Pancreas (tissue), 10 donors: ENCODE data around the gene WNT16. TPM values are rescaled to one million over a fixed set of nuclear protein-coding genes. Genes with fewer than 3 reads are reported as not detected.
A peak's percentile ranks its signal among the peaks of the same experiment; 100 is the strongest.

Experiments
- ATAC-seq, 4 donors: fragments of 200-7000 bp; cut with Tn5 transposase; one replicate each; pipeline versions ENCODE4 v1.8.0 to v1.9.1; 2020; ENCODE audit warnings: mild to moderate bottlenecking in 4 of 4, moderate library complexity in 4 of 4
- DNase-seq, 6 donors: peaks; one replicate each; pipeline ENCODE4 v3.0.0-alpha.2; 2020
- FAIRE-seq: peaks from 2 replicates; lab custom pipeline; 2012; peaks lifted over from hg19 to GRCh38; lab: Jason Lieb, UNC
- H3K27ac ChIP-seq, 4 donors: fragments of 200-600 bp; sonication (generic); 1 replicate in 3 of 4; 2 replicates in 1 of 4; pipeline versions ENCODE4 v1.5.0 to v1.8.0; 2020
- H3K27me3 ChIP-seq, 4 donors: fragments of 200-600 bp; one replicate each; pipeline ENCODE4 v1.8.0; 2021
- H3K36me3 ChIP-seq, 3 donors: fragments of 200-600 bp; sonication (generic) in 1 of 3; one replicate each; pipeline versions ENCODE4 v1.5.0 to v1.8.0; 2020 to 2021
- H3K4me1 ChIP-seq, 3 donors: fragments of 200-600 bp; one replicate each; pipeline ENCODE4 v1.8.0; 2021
- H3K4me3 ChIP-seq, 4 donors: fragments of 200-600 bp; sonication (generic) in 2 of 4; one replicate each; pipeline versions ENCODE4 v1.5.0 to v1.8.0; 2020 to 2021
- H3K9me3 ChIP-seq, 4 donors: fragments of 200-600 bp; one replicate each; pipeline ENCODE4 v1.8.0; 2021
- WGBS, 2 donors: extraction: QIAGEN DNeasy Blood & Tissue Kit; methylation state at CpG; one replicate each; pipeline ENCODE4 v1.1.7; 2013; 5-methylcytosine and 5-hydroxymethylcytosine counted together
- intact Hi-C, 3 donors: fragments of 100-400 bp; cut with DNase I; formaldehyde crosslinking; loops; one replicate each; pipeline versions ENCODE4 v1.11.1 to v1.14.2; 2022
- polyA plus RNA-seq, 2 donors: library from polyadenylated mRNA; stranded (reverse); fragments of 200-250 nt; gene quantifications; one replicate each; pipeline ENCODE4 v1.2.3, GENCODE V29; 2013
- total RNA-seq, 6 donors: library from RNA; stranded (reverse); fragmentation: NEBNext Ultra II Directional in 4 of 6; extraction: Animal tissue kit (Norgen Biotek cat#: 25700) in 4 of 6; gene quantifications; one replicate each; pipeline versions ENCODE4 v1.2.1 to v1.2.4, GENCODE V29; 2021 to 2023
- TF ChIP-seq, protein P1 (sequence below), 4 donors: fragments of 200-600 bp; sonication (generic) in 3 of 4; IDR thresholded peaks; one replicate each; pipeline versions ENCODE4 v1.5.0 to v1.8.0; 2021; ENCODE audit warnings: antibody characterized with exemption in 4 of 4
- donor health status: healthy with polysubstance abuse.
- donor health status: DM: no; HTN: no; CAD: no; lungs with moderate emphysema.
- donor health status: DM: no; HTN: no; CAD: no.
- donor health status: control.
- donor health status: control.
- donor health status: Bipolar disorder and iron deficiency.
- donor health status: DM: yes; HTN: yes; CAD: no.
- donor health status: DM: no; HTN: no; CAD: no.
- donor health status: DM: no; HTN: no; CAD: no.
- donor health status: DM: yes; HTN: yes; CAD: no.

WNT16 gene
- total and polyA plus RNA-seq, 8 donors = 0.05 to 0.06 TPM; not detected in 6

DNA sequence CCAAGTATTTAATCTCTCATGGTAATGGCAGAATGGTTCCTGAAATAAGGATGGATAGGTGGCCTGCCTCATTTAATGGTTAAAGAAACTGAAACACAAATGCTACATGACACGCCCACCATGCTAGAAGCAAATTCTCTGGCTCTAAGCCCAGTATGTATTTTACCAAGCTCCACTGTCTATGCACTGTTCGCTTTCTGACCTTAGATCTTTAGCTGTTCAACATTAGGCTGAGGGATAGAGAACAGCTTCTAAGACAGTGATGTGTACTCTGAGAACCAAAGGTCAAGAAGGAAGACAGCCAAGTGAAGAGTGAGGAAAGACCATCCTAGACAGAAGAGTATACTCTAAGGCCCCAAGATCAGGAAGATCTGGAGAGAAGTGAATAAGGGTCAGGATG is 40.7 kb downstream of the WNT16 start:
- no peaks in the 10 kb centered on the region for H3K27me3 ChIP-seq
- intact Hi-C loops = loop anchor here in 2 of 3 donors (5.0 to 10.0 kb wide), 3 partner anchors 175 to 625 kb away; no protein-coding TSS in a partner anchor
- FAIRE-seq (no peak), DNase-seq (no peak), ATAC-seq (peak in 3 of 4 donors; percentile 44 to 56 (median 51))
- H3K4me3 ChIP-seq = no peak overlapping the region
- no peak overlapping the region for H3K27ac ChIP-seq
- H3K9me3 ChIP-seq = no peaks in the 10 kb centered on the region
- H3K36me3 ChIP-seq = peaks cover 0 to 10% (median 0%) of the 10 kb centered on the region in 3 donors
- TF ChIP-seq, protein P1, sequence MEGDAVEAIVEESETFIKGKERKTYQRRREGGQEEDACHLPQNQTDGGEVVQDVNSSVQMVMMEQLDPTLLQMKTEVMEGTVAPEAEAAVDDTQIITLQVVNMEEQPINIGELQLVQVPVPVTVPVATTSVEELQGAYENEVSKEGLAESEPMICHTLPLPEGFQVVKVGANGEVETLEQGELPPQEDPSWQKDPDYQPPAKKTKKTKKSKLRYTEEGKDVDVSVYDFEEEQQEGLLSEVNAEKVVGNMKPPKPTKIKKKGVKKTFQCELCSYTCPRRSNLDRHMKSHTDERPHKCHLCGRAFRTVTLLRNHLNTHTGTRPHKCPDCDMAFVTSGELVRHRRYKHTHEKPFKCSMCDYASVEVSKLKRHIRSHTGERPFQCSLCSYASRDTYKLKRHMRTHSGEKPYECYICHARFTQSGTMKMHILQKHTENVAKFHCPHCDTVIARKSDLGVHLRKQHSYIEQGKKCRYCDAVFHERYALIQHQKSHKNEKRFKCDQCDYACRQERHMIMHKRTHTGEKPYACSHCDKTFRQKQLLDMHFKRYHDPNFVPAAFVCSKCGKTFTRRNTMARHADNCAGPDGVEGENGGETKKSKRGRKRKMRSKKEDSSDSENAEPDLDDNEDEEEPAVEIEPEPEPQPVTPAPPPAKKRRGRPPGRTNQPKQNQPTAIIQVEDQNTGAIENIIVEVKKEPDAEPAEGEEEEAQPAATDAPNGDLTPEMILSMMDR (IDR thresholded peaks at IDR 0.05) = no peak
- WGBS, 2 donors = 26 to 38% methylated on average over 2 of the region's 2 CpGs
- H3K4me1 ChIP-seq = peaks cover 4 to 9% (median 6%) of the 10 kb centered on the region in 3 donors

GRCh38 chr7:121371367-121371766 is 42.6 kb downstream of the WNT16 start:
- H3K9me3 ChIP-seq = no peaks in the 10 kb centered on the region
- no peak for DNase-seq
- WGBS, 2 donors = 61 to 83% methylated on average over 1 of the region's 1 CpG
- no peak for ATAC-seq
- no peaks in the 10 kb centered on the region for H3K27me3 ChIP-seq
- TF ChIP-seq, protein P1 (IDR thresholded peaks at IDR 0.05) = no peak
- no peak overlapping the region for H3K27ac ChIP-seq
- peaks cover 4 to 9% (median 6%) of the 10 kb centered on the region in 3 donors for H3K4me1 ChIP-seq
- FAIRE-seq = no peak
- intact Hi-C loops = no loop called here
- no peak overlapping the region for H3K4me3 ChIP-seq
- peaks cover 0 to 10% (median 0%) of the 10 kb centered on the region in 3 donors for H3K36me3 ChIP-seq

GRCh38 chr7:121371883-121372282 is 43.1 kb downstream of the WNT16 start:
- Histone ChIP-seq H3K27ac (no peak overlapping the region), H3K36me3 (peaks cover 0 to 10% (median 0%) of the 10 kb centered on the region in 3 donors), H3K4me1 (peaks cover 2 to 9% (median 6%) of the 10 kb centered on the region in 3 donors), H3K9me3 (no peaks in the 10 kb centered on the region), H3K4me3 (no peak overlapping the region), H3K27me3 (no peaks in the 10 kb centered on the region)
- TF ChIP-seq, protein P1 (IDR thresholded peaks at IDR 0.05) = no peak
- 69 to 70% methylated on average over 2 of the region's 2 CpGs for WGBS, 2 donors
- ATAC-seq (no peak), DNase-seq (no peak), FAIRE-seq (no peak)
- intact Hi-C loops = no loop called here

GRCh38 chr7:121372376-121373010 is 43.7 kb downstream of the WNT16 start:
- ATAC-seq = peak in 2 of 4 donors; percentile 39 to 50
- no peak overlapping the region for H3K4me3 ChIP-seq
- WGBS, 2 donors = 90 to 96% methylated on average over 2 of the region's 2 CpGs
- no peaks in the 10 kb centered on the region for H3K27me3 ChIP-seq
- H3K27ac ChIP-seq = no peak overlapping the region
- intact Hi-C loops = no loop called here
- DNase-seq = no peak
- no peak for FAIRE-seq
- no peaks in the 10 kb centered on the region for H3K9me3 ChIP-seq
- TF ChIP-seq, protein P1 (IDR thresholded peaks at IDR 0.05) = no peak
- H3K4me1 ChIP-seq = peaks cover 0 to 9% (median 6%) of the 10 kb centered on the region in 3 donors
- peaks cover 0 to 10% (median 0%) of the 10 kb centered on the region in 3 donors for H3K36me3 ChIP-seq

- TF ChIP-seq, protein P1 (IDR thresholded peaks at IDR 0.05) = peak in 1 of 4 donors; percentile 20
- no peak for FAIRE-seq
- Histone ChIP-seq H3K4me1 (peaks cover 0 to 9% (median 6%) of the 10 kb centered on the region in 3 donors), H3K4me3 (no peak overlapping the region), H3K36me3 (peaks cover 0 to 13% (median 3%) of the 10 kb centered on the region in 3 donors), H3K27ac (no peak overlapping the region), H3K9me3 (no peaks in the 10 kb centered on the region), H3K27me3 (no peaks in the 10 kb centered on the region)
- ATAC-seq = no peak
- DNase-seq = no peak
- intact Hi-C loops = no loop called here
These were observed 44.4 kb downstream of the WNT16 start for GRCh38 chr7:121373177-121373576.
